IMR-90 (cell line): Measurements from ENCODE around the gene SYNPO2. TPM values are rescaled to one million over a fixed set of nuclear protein-coding genes. Genes with fewer than 3 reads are reported as not detected.

Experiments used
- ATAC-seq: fragments of 200-7000 bp; cut with Tn5 transposase; 2 replicates; pipeline ENCODE4 v1.9.1; 2020; ENCODE audit warnings: low read depth, mild to moderate bottlenecking, moderate library complexity
- BruUV-seq: library from RNA; stranded (reverse); fragments of 400-500 nt; replicated peaks from 2 replicates; lab custom pipeline; 2021; lab: Mats Ljungman, UMichigan
- CTCF ChIA-PET: fragments of 300-600 bp; formaldehyde crosslinking; extraction: SDS; loops from one replicate; lab custom pipeline; 2021; ENCODE audit warnings: antibody characterized with exemption; lab: Yijun Ruan, JAX
- POLR2A ChIA-PET: fragments of 300-600 bp; sonication (Branson Sonifier 250); formaldehyde crosslinking; loops from one replicate; lab custom pipeline; 2022; ENCODE audit warnings: antibody characterized with exemption; ENCODE audit not compliant: unreplicated experiment; lab: Charles Lee
- DNase-seq: peaks from one replicate; pipeline ENCODE4 v3.0.0; 2013
- H2AFZ ChIP-seq: replicated peaks from 2 replicates; pipeline ENCODE3; 2013; ENCODE audit warnings: low read length, mild to moderate bottlenecking; ENCODE audit not compliant: poor library complexity
- H2AK5ac ChIP-seq: 2 replicates; pipeline ENCODE4 v1.6.1; 2013; ENCODE audit warnings: low read depth, low read length, inconsistent platforms
- H2AK9ac ChIP-seq: replicated peaks from 2 replicates; pipeline ENCODE3; 2013; ENCODE audit warnings: mild to moderate bottlenecking, low read depth, low read length, moderate library complexity; ENCODE audit not compliant: poor library complexity
- H2BK120ac ChIP-seq: 2 replicates; pipeline ENCODE4 v1.6.1; 2013; ENCODE audit warnings: low read depth, low read length, inconsistent platforms
- H2BK15ac ChIP-seq: 3 replicates; pipeline ENCODE4 v1.6.1; 2013; ENCODE audit warnings: low read depth, low read length, inconsistent platforms
- H2BK20ac ChIP-seq: 2 replicates; pipeline ENCODE4 v1.6.1; 2013; ENCODE audit warnings: low read depth, mild to moderate bottlenecking, inconsistent platforms, low read length, moderate library complexity
- H2BK5ac ChIP-seq: 2 replicates; pipeline ENCODE4 v1.6.1; 2013; ENCODE audit warnings: mild to moderate bottlenecking, low read depth, low read length, inconsistent platforms; ENCODE audit not compliant: poor library complexity, severe bottlenecking
- H3K14ac ChIP-seq: replicated peaks from 2 replicates; pipeline ENCODE4 v1.6.1; 2013; ENCODE audit warnings: low read depth, low read length, inconsistent platforms
- H3K18ac ChIP-seq: 2 replicates; pipeline ENCODE4 v1.6.1; 2013; ENCODE audit warnings: low read depth, low read length, control low read depth
- H3K23ac ChIP-seq: 2 replicates; pipeline ENCODE4 v1.6.1; 2013; ENCODE audit warnings: low read depth, low read length, inconsistent platforms
- H3K27ac ChIP-seq: 2 replicates; pipeline ENCODE4 v1.5.1; 2013; ENCODE audit warnings: mild to moderate bottlenecking, control low read depth, low read length; ENCODE audit not compliant: insufficient read depth
- H3K27me3 ChIP-seq: 2 replicates; pipeline ENCODE4 v1.6.1; 2013; ENCODE audit warnings: low read length; ENCODE audit not compliant: control insufficient read depth, insufficient read depth
- H3K36me3 ChIP-seq: 2 replicates; pipeline ENCODE4 v1.6.1; 2013; ENCODE audit warnings: low read length, mixed read lengths; ENCODE audit not compliant: control insufficient read depth, insufficient read depth
- H3K4ac ChIP-seq: 2 replicates; pipeline ENCODE4 v1.6.1; 2013; ENCODE audit warnings: low read depth, low read length, inconsistent platforms
- H3K4me1 ChIP-seq: 2 replicates; pipeline ENCODE4 v1.6.1; 2013; ENCODE audit warnings: low read length, mixed read lengths; ENCODE audit not compliant: control insufficient read depth, insufficient read depth
- H3K4me2 ChIP-seq: 2 replicates; pipeline ENCODE4 v1.6.1; 2013; ENCODE audit warnings: low read depth, mild to moderate bottlenecking, control low read depth, low read length, moderate library complexity
- H3K4me3 ChIP-seq: 2 replicates; pipeline ENCODE4 v1.5.1; 2013; ENCODE audit warnings: low read depth, mild to moderate bottlenecking, control low read depth, low read length, moderate library complexity; ENCODE audit not compliant: insufficient read depth
- H3K56ac ChIP-seq: 2 replicates; pipeline ENCODE4 v1.6.1; 2013; ENCODE audit warnings: low read length, inconsistent platforms; ENCODE audit not compliant: insufficient read depth; ENCODE audit errors: extremely low read depth
- H3K79me1 ChIP-seq, 2 experiments: 2 replicates each; pipeline ENCODE4 v1.6.1; 2013; ENCODE audit warnings: low read length in 2 of 2, inconsistent platforms in 1 of 2, low read depth in 1 of 2
- H3K9ac ChIP-seq: 2 replicates; pipeline ENCODE4 v1.6.1; 2013; ENCODE audit warnings: low read depth, low read length, control low read depth
- H3K9me1 ChIP-seq: 2 replicates; pipeline ENCODE4 v1.6.1; 2013; ENCODE audit warnings: low read length, inconsistent platforms; ENCODE audit not compliant: insufficient read depth
- H3K9me3 ChIP-seq: 2 replicates; pipeline ENCODE4 v1.6.1; 2013; ENCODE audit warnings: low read length; ENCODE audit not compliant: control insufficient read depth, insufficient read depth
- H4K20me1 ChIP-seq: 2 replicates; pipeline ENCODE4 v1.6.1; 2013; ENCODE audit warnings: low read length, inconsistent platforms; ENCODE audit not compliant: insufficient read depth
- H4K5ac ChIP-seq: 2 replicates; pipeline ENCODE4 v1.6.1; 2013; ENCODE audit warnings: mild to moderate bottlenecking, low read depth, low read length, control low read depth
- H4K8ac ChIP-seq, 2 experiments: 2 replicates each; pipeline ENCODE4 v1.6.1; 2013; ENCODE audit warnings: low read depth in 2 of 2, low read length in 2 of 2, control low read depth in 1 of 2, inconsistent platforms in 1 of 2
- H4K91ac ChIP-seq: 2 replicates; pipeline ENCODE4 v1.6.1; 2013; ENCODE audit warnings: low read depth, low read length, inconsistent platforms; ENCODE audit not compliant: insufficient read depth
- BHLHE40 ChIP-seq: fragments of 150-350 bp; IDR thresholded peaks from 2 replicates; pipeline ENCODE4 v1.6.1; 2016; ENCODE audit warnings: mild to moderate bottlenecking, low read depth, low read length
- CEBPB ChIP-seq: IDR thresholded peaks from 2 replicates; pipeline ENCODE4 v1.6.1; 2012; ENCODE audit warnings: low read depth, low read length, improper control_type of control experiment
- MAFK ChIP-seq: IDR thresholded peaks from 2 replicates; pipeline ENCODE4 v1.6.1; 2012; ENCODE audit warnings: low read depth, low read length, improper control_type of control experiment
- MAZ ChIP-seq: IDR thresholded peaks from 2 replicates; pipeline ENCODE4 v1.6.1; 2012; ENCODE audit warnings: low read depth, mild to moderate bottlenecking, low read length, improper control_type of control experiment, moderate library complexity, borderline replicate concordance
- MXI1 ChIP-seq: IDR thresholded peaks from 2 replicates; pipeline ENCODE4 v1.6.1; 2012; ENCODE audit warnings: low read depth, mild to moderate bottlenecking, low read length, moderate library complexity, borderline replicate concordance
- NFE2L2 ChIP-seq: fragments of 150-350 bp; IDR thresholded peaks from 2 replicates; pipeline ENCODE4 v1.6.1; 2016; ENCODE audit warnings: low read depth, mild to moderate bottlenecking, low read length
- POLR2A ChIP-seq: IDR thresholded peaks from 2 replicates; pipeline ENCODE4 v1.6.1; 2012; ENCODE audit warnings: mild to moderate bottlenecking, low read depth, low read length
- RAD21 ChIP-seq: IDR thresholded peaks from 2 replicates; pipeline ENCODE4 v1.6.1; 2012; ENCODE audit warnings: low read length, improper control_type of control experiment
- RCOR1 ChIP-seq: IDR thresholded peaks from 2 replicates; pipeline ENCODE4 v1.6.1; 2012; ENCODE audit warnings: mild to moderate bottlenecking, low read length, improper control_type of control experiment; ENCODE audit not compliant: insufficient replicate concordance
- RFX5 ChIP-seq: IDR thresholded peaks from 2 replicates; pipeline ENCODE4 v1.8.0; 2012; ENCODE audit warnings: low read depth, mild to moderate bottlenecking, low read length, moderate library complexity
- SMC3 ChIP-seq: fragments of 150-350 bp; IDR thresholded peaks from 2 replicates; pipeline ENCODE4 v1.6.1; 2016; ENCODE audit warnings: low read depth, mild to moderate bottlenecking, antibody characterized with exemption, low read length, moderate library complexity
- WGBS, 2 experiments: methylation state at CpG; one replicate each; pipeline versions ENCODE4 v1.1.5 to v1.1.7; 2013; ENCODE audit warnings: missing lambda C conversion rate in 2 of 2; ENCODE audit not compliant: insufficient read length in 1 of 2; ENCODE audit errors: extremely low coverage in 2 of 2; 5-methylcytosine and 5-hydroxymethylcytosine counted together
- dilution Hi-C: fragments of 300-500 bp; cut with HindIII; formaldehyde crosslinking; loops from one replicate; pipeline ENCODE4 v1.14.3; 2018; ENCODE audit warnings: low sequenced_read_pairs; ENCODE audit not compliant: unreplicated experiment
- in situ Hi-C: fragments of 300-500 bp; cut with MboI; formaldehyde crosslinking; loops from 3 replicates; pipeline ENCODE4 v1.14.3; 2019; ENCODE audit warnings: low sequenced_read_pairs, inconsistent platforms, mixed read lengths
- intact Hi-C: fragments of 100-400 bp; cut with micrococcal nuclease; formaldehyde crosslinking; loops from 2 replicates; pipeline ENCODE4 v1.10.0; 2022
- polyA plus RNA-seq, 3 experiments: library from polyadenylated mRNA; depleted of rRNA; stranded (reverse); fragments of >200 nt; gene quantifications; 2 replicates each; pipeline ENCODE4 v1.2.3, GENCODE V29; 2012; ENCODE audit warnings: low replicate concordance in 1 of 3
- total RNA-seq: library from RNA; depleted of rRNA; stranded (reverse); fragments of >200 nt; gene quantifications from 2 replicates; pipeline ENCODE4 v1.2.3, GENCODE V29; 2012
- TF ChIP-seq, protein P1 (sequence below): fragments of 150-350 bp; IDR thresholded peaks from 2 replicates; pipeline ENCODE4 v1.6.1; 2016; ENCODE audit warnings: low read depth, mild to moderate bottlenecking, low read length, moderate library complexity, borderline replicate concordance

The SYNPO2 gene
- total and polyA plus RNA-seq, 2 of the 4 experiments (the other 2 are of a cell fraction), result 0.99 to 1.8 TPM

DNA sequence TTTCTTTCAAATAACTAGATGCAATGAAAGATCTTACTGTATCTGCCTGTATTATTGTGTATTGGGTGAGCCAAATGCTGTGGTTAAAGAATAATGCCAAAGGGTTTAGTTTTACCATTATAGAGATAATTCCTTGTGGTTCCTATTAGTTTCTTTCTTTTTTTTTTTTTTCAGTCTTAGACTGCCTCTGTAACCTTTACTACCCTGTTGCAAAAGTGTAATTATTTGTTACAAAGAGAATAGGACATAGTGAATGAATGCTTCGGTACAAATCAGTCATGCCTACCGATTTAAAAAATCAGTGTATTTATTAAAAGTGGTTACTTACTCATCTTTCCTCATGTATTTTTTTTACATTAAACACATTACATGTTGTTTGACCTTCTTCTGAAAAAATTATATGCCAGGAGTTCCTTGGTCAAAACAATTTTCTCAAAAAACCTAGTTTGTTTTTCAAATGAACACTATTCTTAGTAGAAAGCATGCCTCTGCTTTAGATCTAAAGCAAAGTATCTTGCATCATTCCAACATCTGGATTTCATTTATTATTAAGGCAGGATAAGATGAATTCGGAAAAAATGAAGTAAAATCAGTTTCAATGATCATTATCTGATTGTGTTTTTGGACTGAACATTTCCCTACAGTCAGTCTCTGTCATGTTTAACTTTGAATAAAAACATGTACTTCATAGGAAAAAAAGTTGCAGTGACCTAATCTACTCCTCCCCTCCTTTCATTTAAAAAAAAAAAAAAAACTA, 21.2 kb upstream of the SYNPO2 start:
- Histone ChIP-seq H2BK20ac (no peak overlapping the region), H3K36me3 (no peaks in the 10 kb centered on the region), H3K27me3 (no peaks in the 10 kb centered on the region), H2AFZ (no peak overlapping the region), H3K18ac (no peak overlapping the region), H3K79me1 (no peaks in the 10 kb centered on the region), H3K9ac (no peak overlapping the region), H3K4me2 (no peak overlapping the region), H3K9me1 (no peaks in the 10 kb centered on the region), H2BK15ac (no peak overlapping the region), H2BK120ac (no peak overlapping the region), H3K9me3 (no peaks in the 10 kb centered on the region), H4K5ac (no peak overlapping the region), H3K4me3 (no peak overlapping the region), H3K4me1 (no peaks in the 10 kb centered on the region), H4K8ac (no peak overlapping the region), H2AK5ac (no peak overlapping the region), H3K27ac (no peak overlapping the region), H3K14ac (no peak overlapping the region), H2AK9ac (no peak overlapping the region), H3K23ac (no peak overlapping the region), H3K4ac (no peak overlapping the region), H4K20me1 (no peaks in the 10 kb centered on the region), H3K56ac (no peak overlapping the region), H2BK5ac (no peak overlapping the region), H4K91ac (no peak overlapping the region)
- in situ Hi-C loops, result no loop called here
- no CpG with 5 or more reads among the region's 3 CpGs for WGBS, 2 experiments
- TF ChIP-seq RAD21, result no peak
- TF ChIP-seq NFE2L2, result no peak
- TF ChIP-seq MXI1, result no peak
- no peak for TF ChIP-seq BHLHE40
- no peak for TF ChIP-seq CEBPB
- no peak for TF ChIP-seq MAFK
- TF ChIP-seq RCOR1, result no peak
- no peak for TF ChIP-seq RFX5
- no peak for TF ChIP-seq SMC3
- no peak for TF ChIP-seq MAZ
- TF ChIP-seq, protein P1, sequence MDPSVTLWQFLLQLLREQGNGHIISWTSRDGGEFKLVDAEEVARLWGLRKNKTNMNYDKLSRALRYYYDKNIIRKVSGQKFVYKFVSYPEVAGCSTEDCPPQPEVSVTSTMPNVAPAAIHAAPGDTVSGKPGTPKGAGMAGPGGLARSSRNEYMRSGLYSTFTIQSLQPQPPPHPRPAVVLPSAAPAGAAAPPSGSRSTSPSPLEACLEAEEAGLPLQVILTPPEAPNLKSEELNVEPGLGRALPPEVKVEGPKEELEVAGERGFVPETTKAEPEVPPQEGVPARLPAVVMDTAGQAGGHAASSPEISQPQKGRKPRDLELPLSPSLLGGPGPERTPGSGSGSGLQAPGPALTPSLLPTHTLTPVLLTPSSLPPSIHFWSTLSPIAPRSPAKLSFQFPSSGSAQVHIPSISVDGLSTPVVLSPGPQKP, result no peak
- no peak for TF ChIP-seq POLR2A
- BruUV-seq, result no TSS peak
- DNase-seq, result peak; percentile 49
- dilution Hi-C loops, result no loop called here
- CTCF ChIA-PET, result interaction anchor here (0.6 kb wide), 1 partner anchor 9 kb away, joined by 3 read pairs; no protein-coding TSS in a partner anchor
- intact Hi-C loops, result no loop called here
- ATAC-seq, result 0 out of 2 replicates have a peak, but pooled peaks have one; percentile 21
- POLR2A ChIA-PET, result no interaction called here
